HG03280 (cell line): ENCODE results near the gene MCOLN3.
A peak's percentile ranks its signal among the peaks of the same experiment; 100 is the strongest.
"Not testable (repeated sequence)": the region's sequence is repeated elsewhere in the genome, so short reads cannot be mapped to it uniquely, and the experiment has no call there.

Source experiments
- ATAC-seq: cut with Tn5 transposase; IDR thresholded peaks from one replicate; pipeline ENCODE4 v1.9.1; 2021; ENCODE audit warnings: mild to moderate bottlenecking, moderate library complexity; ENCODE audit not compliant: unreplicated experiment

Gene MCOLN3

GRCh38 chr1:84995484-84996334, 52.6 kb downstream of the MCOLN3 start:
- ATAC-seq = peak; percentile 64

- ATAC-seq = no peak
Observed at GRCh38 chr1:84991097-84991920, 57.0 kb downstream of the MCOLN3 start.

GRCh38 chr1:84988588-84988987, 59.7 kb downstream of the MCOLN3 start:
- ATAC-seq = peak; percentile 43

- ATAC-seq = not testable (repeated sequence)
Observed at GRCh38 chr1:84986561-84986960, 61.7 kb downstream of the MCOLN3 start.

GRCh38 chr1:84985365-84985764, 62.9 kb downstream of the MCOLN3 start:
- peak; percentile 53 for ATAC-seq

- ATAC-seq = no peak
Observed at GRCh38 chr1:84982395-84982794, 65.9 kb downstream of the MCOLN3 start.

GRCh38 chr1:84975035-84975434, 73.3 kb downstream of the MCOLN3 start:
- ATAC-seq = no peak

GRCh38 chr1:84973498-84974334, 74.6 kb downstream of the MCOLN3 start:
- ATAC-seq = peak; percentile 41

GRCh38 chr1:84972377-84972987, 75.8 kb downstream of the MCOLN3 start:
- ATAC-seq = peak; percentile 32

- peak; percentile 24 for ATAC-seq
Observed at GRCh38 chr1:84971957-84972356, 76.3 kb downstream of the MCOLN3 start.

GRCh38 chr1:84969489-84970250, 78.6 kb downstream of the MCOLN3 start:
- ATAC-seq = peak; percentile 37

- no peak for ATAC-seq
Observed at GRCh38 chr1:84968865-84969264, 79.4 kb downstream of the MCOLN3 start.

- ATAC-seq = no peak
Observed at GRCh38 chr1:84968101-84968500, 80.2 kb downstream of the MCOLN3 start.
